Measurements from ENCODE around the gene SERPINA5. TPM values are rescaled to one million over a fixed set of nuclear protein-coding genes. Genes with fewer than 3 reads are reported as not detected.

The SERPINA5 gene
- total RNA-seq, 1 donor: 0.09 TPM

GRCh38 chr14:94545131-94545841 is 35.9 kb upstream of the SERPINA5 start:
- no peak overlapping the region for H3K4me3 ChIP-seq (ENCODE audit: low read depth, low read length)
- no peak for TF ChIP-seq CTCF (IDR thresholded peaks at IDR 0.05; ENCODE audit: insufficient read depth, low read length)
- DNase-seq (ENCODE audit: low read depth): no peak

GRCh38 chr14:94547151-94547680 is 34.0 kb upstream of the SERPINA5 start:
- DNase-seq (ENCODE audit: low read depth): no peak
- TF ChIP-seq CTCF (IDR thresholded peaks at IDR 0.05; ENCODE audit: insufficient read depth, low read length): no peak
- no peak overlapping the region for H3K4me3 ChIP-seq (ENCODE audit: low read depth, low read length)

- no peak for DNase-seq (ENCODE audit: low read depth)
- no peak overlapping the region for H3K4me3 ChIP-seq (ENCODE audit: low read depth, low read length)
- no peak for TF ChIP-seq CTCF (IDR thresholded peaks at IDR 0.05; ENCODE audit: insufficient read depth, low read length)
Measured at GRCh38 chr14:94547726-94548125, 33.5 kb upstream of the SERPINA5 start.

GRCh38 chr14:94548131-94548998 is 32.9 kb upstream of the SERPINA5 start:
- DNase-seq (ENCODE audit: low read depth): no peak
- TF ChIP-seq CTCF (IDR thresholded peaks at IDR 0.05; ENCODE audit: insufficient read depth, low read length): no peak
- H3K4me3 ChIP-seq (ENCODE audit: low read depth, low read length): no peak overlapping the region

- no peak overlapping the region for H3K4me3 ChIP-seq (ENCODE audit: low read depth, low read length)
- peak; percentile 58 for DNase-seq (ENCODE audit: low read depth)
- peak; percentile 85 for TF ChIP-seq CTCF (IDR thresholded peaks at IDR 0.05; ENCODE audit: insufficient read depth, low read length)
Measured at GRCh38 chr14:94548999-94549985, 31.9 kb upstream of the SERPINA5 start.

- no peak overlapping the region for H3K4me3 ChIP-seq (ENCODE audit: low read depth, low read length)
- DNase-seq (ENCODE audit: low read depth): no peak
- TF ChIP-seq CTCF (IDR thresholded peaks at IDR 0.05; ENCODE audit: insufficient read depth, low read length): no peak
Measured at GRCh38 chr14:94550041-94550440, 31.2 kb upstream of the SERPINA5 start.
